H1 (cell line): Measurements from ENCODE around the gene CERS5. TPM values are rescaled to one million over a fixed set of nuclear protein-coding genes. Genes with fewer than 3 reads are reported as not detected.

Source experiments
- CTCF ChIA-PET: fragments of 300-600 bp; sonication (Branson Sonifier 250); formaldehyde crosslinking; loops from one replicate; lab custom pipeline; 2021; ENCODE audit not compliant: partially characterized antibody; lab: Charles Lee
- POLR2A ChIA-PET: fragments of 300-600 bp; sonication (Branson Sonifier 250); formaldehyde crosslinking; loops from one replicate; lab custom pipeline; 2021; ENCODE audit warnings: inconsistent platforms; ENCODE audit not compliant: partially characterized antibody; lab: Charles Lee
- DNase-seq, 2 experiments: peaks; one replicate each; pipeline versions ENCODE4 v3.0.0 to v3.0.0-alpha.2; 2010 to 2022; ENCODE audit warnings: low spot score in 2 of 2, low read depth in 1 of 2, mixed read lengths in 1 of 2
- FAIRE-seq: peaks from 2 replicates; lab custom pipeline; 2011; peaks lifted over from hg19 to GRCh38; lab: Jason Lieb, UNC
- H2AFZ ChIP-seq: 2 replicates; pipeline ENCODE4 v1.8.1; 2012; ENCODE audit warnings: low read length, inconsistent platforms
- H2AK5ac ChIP-seq: 2 replicates; pipeline ENCODE4 v1.6.1; 2013; ENCODE audit warnings: low read depth, low read length
- H2BK120ac ChIP-seq: replicated peaks from 2 replicates; pipeline ENCODE3; 2013; ENCODE audit warnings: low read depth, low read length, inconsistent platforms
- H2BK12ac ChIP-seq: 2 replicates; pipeline ENCODE4 v1.6.1; 2013; ENCODE audit warnings: low read depth, low read length
- H2BK15ac ChIP-seq: 2 replicates; pipeline ENCODE4 v1.6.1; 2013; ENCODE audit warnings: low read length
- H2BK20ac ChIP-seq: 2 replicates; pipeline ENCODE4 v1.6.1; 2013; ENCODE audit warnings: low read length
- H2BK5ac ChIP-seq: 2 replicates; pipeline ENCODE4 v1.6.1; 2013; ENCODE audit warnings: low read depth, low read length
- H3K14ac ChIP-seq: 2 replicates; pipeline ENCODE4 v1.6.1; 2013; ENCODE audit warnings: inconsistent platforms; ENCODE audit not compliant: insufficient read length
- H3K18ac ChIP-seq: 2 replicates; pipeline ENCODE4 v1.6.1; 2013; ENCODE audit warnings: low read length; ENCODE audit errors: extremely low read depth
- H3K23ac ChIP-seq: 2 replicates; pipeline ENCODE4 v1.6.1; 2013; ENCODE audit warnings: inconsistent platforms; ENCODE audit not compliant: insufficient read length
- H3K23me2 ChIP-seq: 2 replicates; pipeline ENCODE4 v1.6.1; 2013; ENCODE audit warnings: low read depth, low read length
- H3K27ac ChIP-seq: 2 replicates; pipeline ENCODE4 v1.6.1; 2011; ENCODE audit warnings: low read depth, low read length, inconsistent platforms
- H3K27me3 ChIP-seq, 4 experiments: replicated peaks in 1 of 4; 1 replicate in 1 of 4; 2 replicates in 3 of 4; pipeline versions ENCODE4 v1.6.1 to v1.8.1; 2011 to 2013; ENCODE audit warnings: low read length in 3 of 4, mild to moderate bottlenecking in 3 of 4, inconsistent platforms in 2 of 4, mixed read lengths in 2 of 4, moderate library complexity in 1 of 4; ENCODE audit not compliant: control insufficient read depth in 3 of 4, insufficient read depth in 3 of 4; ENCODE audit errors: extremely low read depth in 1 of 4
- H3K36me3 ChIP-seq, 4 experiments: 2 replicates each; pipeline versions ENCODE4 v1.6.1 to v1.8.1; 2011 to 2013; ENCODE audit warnings: mild to moderate bottlenecking in 4 of 4, low read length in 3 of 4, moderate library complexity in 2 of 4, control low read depth in 1 of 4, inconsistent platforms in 1 of 4; ENCODE audit not compliant: insufficient read depth in 4 of 4, control insufficient read depth in 2 of 4
- H3K4ac ChIP-seq: replicated peaks from 2 replicates; pipeline ENCODE3; 2013; ENCODE audit warnings: low read length, low read depth, mixed read lengths, inconsistent platforms; ENCODE audit not compliant: insufficient read length
- H3K4me1 ChIP-seq, 4 experiments: replicated peaks in 1 of 4; 1 replicate in 1 of 4; 2 replicates in 3 of 4; pipeline versions ENCODE4 v1.6.1 to v1.8.1; 2011 to 2013; ENCODE audit warnings: low read length in 3 of 4, inconsistent platforms in 2 of 4, mixed read lengths in 1 of 4; ENCODE audit not compliant: insufficient read depth in 4 of 4, control insufficient read depth in 3 of 4
- H3K4me2 ChIP-seq, 2 experiments: 2 replicates each; pipeline versions ENCODE4 v1.6.1 to v1.8.1; 2011 to 2013; ENCODE audit warnings: low read depth in 2 of 2, low read length in 2 of 2, control low read depth in 1 of 2, inconsistent platforms in 1 of 2, mild to moderate bottlenecking in 1 of 2; ENCODE audit not compliant: insufficient read depth in 1 of 2
- H3K4me3 ChIP-seq, 4 experiments: fragments of 200-600, 300-600 bp in 1 of 4; sonication (generic), shearing (Covaris generic), sonication (Bioruptor Twin) in 1 of 4; 2 replicates each; pipeline versions ENCODE4 v1.5.1 to v1.8.1; 2011 to 2016; ENCODE audit warnings: low read length in 4 of 4, low read depth in 3 of 4, control low read depth in 2 of 4, inconsistent platforms in 2 of 4, mild to moderate bottlenecking in 2 of 4, mixed read lengths in 1 of 4, moderate library complexity in 1 of 4; ENCODE audit not compliant: insufficient read depth in 2 of 4; ENCODE audit errors: extremely low read depth in 1 of 4
- H3K56ac ChIP-seq: replicated peaks from 2 replicates; pipeline ENCODE3; 2013; ENCODE audit warnings: low read depth, mild to moderate bottlenecking, mixed read lengths, low read length, inconsistent platforms; ENCODE audit not compliant: insufficient read length
- H3K79me1 ChIP-seq: 2 replicates; pipeline ENCODE4 v1.6.1; 2013; ENCODE audit warnings: low read depth, low read length, control low read depth
- H3K79me2 ChIP-seq, 2 experiments: 2 replicates each; pipeline versions ENCODE4 v1.6.1 to v1.8.1; 2012 to 2013; ENCODE audit warnings: low read length in 2 of 2, mild to moderate bottlenecking in 2 of 2, inconsistent platforms in 1 of 2; ENCODE audit not compliant: insufficient read depth in 2 of 2, control insufficient read depth in 1 of 2
- H3K9ac ChIP-seq, 4 experiments: replicated peaks in 1 of 4; 1 replicate in 1 of 4; 2 replicates in 3 of 4; pipeline versions ENCODE4 v1.6.1 to v1.8.1; 2011 to 2013; ENCODE audit warnings: low read depth in 3 of 4, low read length in 3 of 4, control low read depth in 2 of 4, mild to moderate bottlenecking in 2 of 4, moderate library complexity in 2 of 4, inconsistent platforms in 1 of 4; ENCODE audit errors: extremely low read depth in 1 of 4
- H3K9me3 ChIP-seq, 2 experiments: 2 replicates each; pipeline versions ENCODE4 v1.6.1 to v1.8.1; 2012 to 2013; ENCODE audit warnings: mild to moderate bottlenecking in 2 of 2, moderate library complexity in 2 of 2, control low read depth in 1 of 2, inconsistent platforms in 1 of 2, low read depth in 1 of 2, low read length in 1 of 2, mixed read lengths in 1 of 2; ENCODE audit not compliant: insufficient read depth in 2 of 2
- H4K20me1 ChIP-seq, 2 experiments: replicated peaks in 1 of 2; 2 replicates each; pipeline versions ENCODE3 to v1.8.1; 2011 to 2013; ENCODE audit warnings: inconsistent platforms in 2 of 2, low read length in 2 of 2, mild to moderate bottlenecking in 1 of 2; ENCODE audit not compliant: insufficient read depth in 2 of 2, control insufficient read depth in 1 of 2
- H4K5ac ChIP-seq: 2 replicates; pipeline ENCODE4 v1.6.1; 2013; ENCODE audit warnings: low read length, low read depth, mixed read lengths, inconsistent platforms; ENCODE audit not compliant: insufficient read length
- H4K8ac ChIP-seq: 2 replicates; pipeline ENCODE4 v1.8.0; 2013; ENCODE audit warnings: mild to moderate bottlenecking, moderate library complexity, low read length, inconsistent platforms; ENCODE audit not compliant: insufficient read depth; ENCODE audit errors: extremely low read depth
- H4K91ac ChIP-seq: replicated peaks from 2 replicates; pipeline ENCODE3; 2013; ENCODE audit warnings: low read length, mixed read lengths, inconsistent platforms; ENCODE audit not compliant: insufficient read length
- BACH1 ChIP-seq: IDR thresholded peaks from 2 replicates; pipeline ENCODE4 v1.6.1; 2012; ENCODE audit warnings: low read length, improper control_type of control experiment
- CTBP2 ChIP-seq: IDR thresholded peaks from 2 replicates; pipeline ENCODE4 v1.7.0; 2011; ENCODE audit warnings: borderline replicate concordance, mild to moderate bottlenecking, moderate library complexity, mixed read lengths, low read length; ENCODE audit not compliant: insufficient read depth, insufficient read length
- TEAD4 ChIP-seq: IDR thresholded peaks from 2 replicates; pipeline ENCODE4 v1.6.1; 2012; ENCODE audit warnings: low read depth, low read length, inconsistent platforms, mixed read lengths
- WGBS, 2 experiments: shearing (Covaris generic) in 1 of 2; methylation state at CpG; one replicate each; pipeline versions ENCODE4 v1.1.6 to v1.1.7; 2013 to 2015; ENCODE audit warnings: low lambda C conversion rate in 2 of 2, mixed read lengths in 2 of 2, inconsistent platforms in 1 of 2, low coverage in 1 of 2, missing lambda C conversion rate in 1 of 2; ENCODE audit not compliant: insufficient replicate concordance in 2 of 2, insufficient coverage in 1 of 2, insufficient read length in 1 of 2; ENCODE audit errors: extremely low coverage in 1 of 2, missing lambda C conversion rate in 1 of 2; 5-methylcytosine and 5-hydroxymethylcytosine counted together
- polyA plus RNA-seq, 7 experiments: library from polyadenylated mRNA; depleted of rRNA in 3 of 7; stranded (reverse) in 5 of 7; unstranded in 2 of 7; fragments of >200 nt in 5 of 7; fragments of 200-250 nt in 2 of 7; gene quantifications; 1 replicate in 5 of 7; 2 replicates in 1 of 7; 4 replicates in 1 of 7; pipeline versions ENCODE4 v1.2.1 to v1.2.3, GENCODE V29; 2011 to 2013; ENCODE audit warnings: missing spikeins in 2 of 7, mixed read lengths in 2 of 7
- total RNA-seq: library from RNA; stranded (reverse); fragmentation: NEBNext Ultra II Directional; extraction: Animal tissue kit (Norgen Biotek cat#: 25700); gene quantifications from 2 replicates; pipeline ENCODE4 v1.2.1, GENCODE V29; 2021

CERS5 gene
- total and polyA plus RNA-seq, 2 of the 8 experiments (the other 6 are each of a cell fraction or from before 2014, with no cell fraction given) = 69.2 to 119 TPM

- H3K9ac ChIP-seq = no peak overlapping the region; a peak in 1 of 7 replicates
- WGBS, 2 experiments = 83% methylated on average over 7 of the region's 7 CpGs; no CpG with 5 or more reads in 1 of the 2 experiments
- POLR2A ChIA-PET = interaction anchor here (0.8 to 27.1 kb wide), 8 partner anchors 15 to 144 kb away, joined by 3 to 457 read pairs (median 6); partner anchors contain the start of genes CERS5, GPD1 and SMARCD1
Observed at GRCh38 chr12:50110762-50111351, 56.3 kb downstream of the CERS5 start.

More at GRCh38 chr12:50110762-50111351, 56.3 kb downstream of the CERS5 start:
- peaks cover 10 to 15% (median 12%) of the 10 kb centered on the region in 4 experiments for H3K4me1 ChIP-seq
- peak overlapping the region; percentile 88; the same call in 1 of the 2 replicates for H2BK12ac ChIP-seq
- peak overlapping the region; percentile 47 for H2AFZ ChIP-seq
- H2BK120ac ChIP-seq = no peak overlapping the region
- H3K27me3 ChIP-seq = no peaks in the 10 kb centered on the region
- H3K18ac ChIP-seq = peak overlapping the region; percentile 68
- DNase-seq = peak in 1 of 2 experiments; percentile 65
- CTCF ChIA-PET = interaction anchor here (0.5 to 32.9 kb wide), 34 partner anchors 8 to 653 kb away, joined by 3 to 625 read pairs (median 4); partner anchors contain the start of genes ATF1, CERS5, GPD1 and LIMA1
- no peaks in the 10 kb centered on the region for H3K36me3 ChIP-seq
- peaks cover 0 to 13% of the 10 kb centered on the region in 2 experiments; a peak in 2 of 4 replicates for H3K79me2 ChIP-seq
- no peaks in the 10 kb centered on the region for H3K79me1 ChIP-seq
- peak overlapping the region; percentile 11; the same call in 1 of the 2 replicates for H2BK20ac ChIP-seq
- H3K4me2 ChIP-seq = peak overlapping the region; percentile 68 to 71
- H3K23ac ChIP-seq = no peak overlapping the region
- H3K56ac ChIP-seq = no peak overlapping the region
- no peaks in the 10 kb centered on the region for H3K9me3 ChIP-seq
- H3K14ac ChIP-seq = no peak overlapping the region
- H2AK5ac ChIP-seq = no peak overlapping the region
- no peak overlapping the region for H3K4ac ChIP-seq
- no peak for FAIRE-seq
- no peak overlapping the region for H3K27ac ChIP-seq
- no peak overlapping the region for H4K8ac ChIP-seq
- peak overlapping the region; percentile 30 for H4K91ac ChIP-seq
- TF ChIP-seq BACH1 (no peak), TEAD4 (0 out of 2 replicates have a peak, but pooled peaks have one; percentile 26), CTBP2 (no peak)
- 0 out of 2 replicates have a peak overlapping the region, but pooled peaks have one; percentile 66 for H2BK5ac ChIP-seq
- H4K5ac ChIP-seq = no peak overlapping the region
- H2BK15ac ChIP-seq = peak overlapping the region; percentile 72; the same call in 1 of the 2 replicates
- H3K23me2 ChIP-seq = peaks cover 8% of the 10 kb centered on the region
- H4K20me1 ChIP-seq = peaks cover 0 to 2% of the 10 kb centered on the region in 2 experiments
- H3K4me3 ChIP-seq = peak overlapping the region; percentile 19 to 55 (median 20); a peak in 5 of 8 replicates
